GM19351 (cell line): ENCODE measurements around the gene KRT76.
"Not testable (repeated sequence)": the region's sequence is repeated elsewhere in the genome, so short reads cannot be mapped to it uniquely, and the experiment has no call there.

Experiments
- ATAC-seq: cut with Tn5 transposase; IDR thresholded peaks from one replicate; pipeline ENCODE4 v1.9.1; 2021; ENCODE audit warnings: mild to moderate bottlenecking, moderate library complexity; ENCODE audit not compliant: unreplicated experiment

KRT76 gene

DNA sequence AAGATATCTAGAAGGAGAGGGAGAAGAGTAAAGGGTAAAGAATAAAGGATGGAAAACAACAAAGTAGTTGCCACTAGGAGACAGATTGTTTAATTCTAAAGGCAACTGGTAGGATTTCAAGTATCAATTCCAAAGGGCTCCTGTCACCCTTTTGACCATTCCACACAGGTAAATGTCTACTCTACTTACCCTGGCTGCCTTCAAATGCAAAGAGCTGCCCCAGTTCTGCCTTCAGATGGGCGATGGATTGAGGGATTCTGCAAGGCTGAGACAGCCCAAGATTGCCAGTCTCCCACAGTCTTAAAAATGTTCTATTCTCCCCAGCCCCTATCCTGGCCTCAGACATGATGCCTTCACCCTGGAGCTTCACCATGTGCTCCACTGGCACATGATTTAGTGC lies 11.4 kb downstream of the KRT76 start:
- no peak for ATAC-seq

DNA sequence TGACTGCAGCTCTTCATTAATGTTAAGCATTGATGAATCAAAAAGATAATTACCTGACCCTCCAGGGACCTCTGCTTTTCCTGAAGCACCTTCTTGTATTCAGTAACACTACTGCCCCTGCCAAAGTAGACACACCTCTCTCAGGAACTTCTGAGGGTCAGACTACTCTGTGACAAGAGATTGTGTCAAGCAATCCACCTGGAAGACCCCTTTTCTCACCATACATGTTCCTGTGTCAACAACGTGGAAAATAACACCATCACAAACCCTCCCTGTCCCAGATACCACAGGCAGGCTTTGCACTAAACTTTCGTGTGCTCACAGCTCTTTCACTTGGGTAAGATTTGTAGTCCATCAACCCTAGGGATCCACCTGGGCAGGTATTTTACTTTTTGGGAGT lies 13.2 kb downstream of the KRT76 start:
- ATAC-seq, result no peak

DNA sequence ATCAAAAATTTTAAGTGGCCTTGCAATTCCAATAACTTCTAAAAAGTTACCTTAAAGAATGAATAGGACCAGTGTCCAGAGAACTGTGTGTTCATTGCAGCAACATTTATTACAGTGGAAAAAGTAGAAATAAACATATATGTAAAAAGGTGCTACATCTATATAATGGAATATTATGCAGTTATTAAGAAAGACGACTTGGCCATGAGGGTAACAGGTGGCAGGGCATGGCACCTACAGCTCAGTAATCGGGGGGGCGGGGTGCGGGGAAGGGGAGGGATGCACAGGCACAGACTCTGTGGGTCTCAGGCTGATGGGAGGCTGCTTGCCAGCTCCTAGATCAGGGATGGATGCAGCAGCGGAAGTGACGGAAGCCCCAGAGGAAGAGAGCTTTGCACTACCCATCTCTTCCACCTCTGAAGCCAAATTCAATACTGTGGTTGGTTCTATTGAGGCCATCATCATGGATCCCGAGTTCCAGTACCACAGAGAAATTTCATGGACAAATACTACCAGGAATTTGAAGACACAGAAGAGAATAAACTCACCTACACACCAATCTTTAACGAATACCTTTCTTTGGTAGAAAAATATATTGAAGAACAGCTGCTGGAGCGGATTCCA lies 14.0 kb downstream of the KRT76 start:
- ATAC-seq, result no peak

DNA sequence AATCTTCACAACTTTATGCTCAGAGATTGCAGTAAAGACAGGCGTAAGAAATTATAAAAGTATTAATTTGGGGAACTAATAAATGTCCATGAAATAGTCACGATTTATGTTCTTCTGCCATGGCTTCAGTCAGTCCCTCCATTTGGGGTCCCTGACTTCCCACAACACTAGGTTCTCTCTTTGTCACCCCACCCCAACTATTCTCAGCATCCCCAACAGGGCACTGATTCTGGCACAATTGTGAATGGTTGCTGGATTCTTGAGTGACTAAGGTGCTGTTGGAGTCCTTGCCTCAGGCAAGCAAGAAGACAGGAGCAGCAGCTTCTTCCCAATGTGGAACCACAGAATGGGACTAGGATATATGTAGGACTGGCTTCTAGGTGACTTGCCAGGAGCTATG lies 15.3 kb downstream of the KRT76 start:
- no peak for ATAC-seq

DNA sequence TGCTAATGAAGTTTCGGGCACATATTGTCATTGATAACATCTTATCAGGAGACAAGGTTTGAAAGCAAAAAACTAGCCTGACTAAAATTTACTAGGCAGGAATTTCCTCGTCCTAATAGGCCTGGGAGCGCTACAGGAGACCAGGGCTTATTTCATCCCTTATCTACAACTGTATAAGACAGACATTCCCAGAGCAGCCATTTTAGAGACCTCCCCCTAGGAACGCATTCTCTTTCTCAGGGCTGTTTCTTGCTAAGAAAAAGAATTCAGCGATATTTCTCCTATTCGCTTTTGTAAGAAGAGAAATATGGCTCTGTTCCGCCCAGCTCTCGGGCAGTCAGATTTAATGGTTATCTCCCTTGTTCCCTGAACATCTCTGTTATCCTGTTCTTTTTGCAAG lies 15.9 kb downstream of the KRT76 start:
- not testable (repeated sequence) for ATAC-seq

DNA sequence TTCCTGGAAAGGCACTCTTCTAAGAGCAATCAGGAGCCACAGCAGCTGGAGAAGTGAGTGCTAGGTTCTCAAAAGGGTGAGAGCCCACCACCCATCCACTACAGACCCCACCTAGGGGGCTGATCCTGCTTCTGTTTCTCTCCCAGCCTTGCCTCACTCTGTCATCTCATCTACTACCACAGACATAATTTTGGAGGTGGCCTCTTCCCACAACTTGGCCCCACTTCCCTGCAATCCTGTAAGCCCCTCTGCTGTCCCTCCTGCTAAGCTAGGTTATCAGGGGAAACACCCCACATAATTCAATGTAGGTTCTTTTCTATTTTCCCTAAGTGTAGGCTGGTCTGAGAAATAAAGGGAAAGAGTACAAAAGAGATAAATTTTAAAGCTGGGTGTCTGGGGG lies 16.5 kb downstream of the KRT76 start:
- ATAC-seq, result no peak

DNA sequence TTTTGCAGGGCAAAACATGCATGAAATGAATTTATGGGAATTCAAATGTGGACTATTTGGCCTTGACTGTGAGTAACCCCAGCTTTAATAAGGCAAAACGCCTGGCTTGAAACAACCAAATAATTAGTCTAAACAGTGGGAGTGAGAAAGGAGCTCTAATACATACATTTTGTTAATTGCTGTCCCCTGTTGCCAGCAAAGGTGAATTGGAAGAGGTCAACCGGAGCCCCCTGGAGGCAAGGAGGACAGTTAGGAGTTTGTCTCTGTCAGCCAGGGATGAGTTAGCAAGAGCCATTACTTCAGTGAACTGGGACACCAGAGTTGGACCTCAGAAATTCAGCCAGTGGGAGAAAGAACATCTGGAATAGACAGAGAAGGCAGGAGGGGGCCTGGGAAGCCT lies 17.4 kb downstream of the KRT76 start:
- no peak for ATAC-seq

DNA sequence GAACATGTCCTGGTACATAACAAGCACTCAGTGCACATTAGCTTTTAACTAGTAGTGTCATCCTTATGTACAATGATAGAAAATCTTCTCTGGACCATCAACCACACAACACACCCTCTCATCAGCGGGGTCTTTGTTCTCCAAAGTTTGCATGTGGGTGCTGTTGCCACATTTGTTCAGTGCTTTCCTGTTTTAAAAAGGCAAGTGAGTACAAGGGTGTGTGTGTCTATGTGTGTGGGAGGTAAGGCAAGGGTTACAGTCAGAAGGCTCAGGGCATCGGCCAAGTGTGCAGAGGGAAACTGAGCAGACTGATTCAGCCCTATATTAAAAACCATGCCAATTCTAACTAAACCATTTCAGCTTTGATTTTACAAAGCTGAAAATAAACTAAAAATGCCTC lies 17.9 kb downstream of the KRT76 start:
- no peak for ATAC-seq

DNA sequence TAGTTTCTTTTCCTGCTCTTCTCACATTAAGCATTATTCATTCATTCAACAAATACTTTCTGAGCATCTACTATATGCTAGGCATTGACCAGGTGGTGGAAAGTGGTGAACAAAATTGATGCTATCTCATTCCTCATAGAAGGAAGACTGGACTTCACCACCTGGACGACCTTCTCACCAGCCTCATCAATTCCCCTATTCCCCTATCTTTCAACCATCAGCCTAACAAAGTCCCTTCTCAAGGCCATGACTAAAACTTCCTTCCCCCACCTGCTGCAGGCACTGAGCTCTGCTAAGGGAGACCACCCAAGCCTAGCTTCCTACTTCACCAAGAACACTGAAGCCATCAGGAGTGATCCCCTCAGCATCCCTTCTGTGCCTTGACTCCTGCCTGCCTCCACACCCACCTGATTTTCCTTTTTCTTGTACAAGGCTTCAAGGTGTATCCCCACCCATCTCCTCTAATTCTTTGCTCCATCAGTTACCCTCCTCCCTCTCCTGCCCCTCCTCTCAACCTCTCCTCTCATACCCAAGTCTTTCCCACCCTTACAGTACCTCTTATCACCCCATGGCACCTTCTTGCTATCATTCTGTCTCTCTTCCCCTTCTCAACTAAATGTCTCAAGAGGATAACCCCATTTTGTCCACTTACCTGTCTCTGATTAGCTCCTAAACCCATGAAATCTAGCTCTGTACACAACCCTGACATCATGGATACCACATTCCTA lies 19.5 kb downstream of the KRT76 start:
- no peak for ATAC-seq

DNA sequence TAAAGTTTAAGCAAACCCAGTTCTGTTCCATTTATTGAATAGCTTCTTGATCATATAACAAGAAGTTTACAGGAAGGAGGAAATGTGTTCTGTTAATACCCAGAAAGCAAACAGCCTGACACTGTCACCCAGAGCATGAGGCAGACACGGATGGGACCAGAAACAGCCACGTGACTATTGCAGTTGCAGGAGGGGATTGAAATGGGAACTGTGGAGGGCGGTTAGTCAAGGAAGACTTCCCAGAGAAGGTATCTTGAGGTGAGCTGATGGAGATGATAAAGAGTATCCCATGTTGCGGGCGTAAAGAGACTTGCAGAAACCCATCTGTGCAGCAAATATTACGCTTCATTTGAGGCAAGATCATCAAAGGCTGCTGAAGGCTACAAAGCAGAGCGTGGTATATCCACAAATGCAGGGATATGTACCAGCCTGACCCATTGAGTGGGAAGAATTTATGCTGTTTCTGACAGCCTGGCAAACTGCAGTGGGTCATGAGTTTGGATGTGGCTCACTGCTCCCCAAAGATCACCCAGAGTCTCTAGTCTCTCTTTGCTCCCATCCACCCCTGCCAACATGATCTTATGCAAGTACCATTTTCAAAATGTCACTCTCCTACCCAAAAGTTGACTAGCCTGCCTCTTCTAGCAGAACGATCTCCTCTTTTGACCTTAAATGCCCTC lies 20.7 kb downstream of the KRT76 start:
- ATAC-seq, result no peak

DNA sequence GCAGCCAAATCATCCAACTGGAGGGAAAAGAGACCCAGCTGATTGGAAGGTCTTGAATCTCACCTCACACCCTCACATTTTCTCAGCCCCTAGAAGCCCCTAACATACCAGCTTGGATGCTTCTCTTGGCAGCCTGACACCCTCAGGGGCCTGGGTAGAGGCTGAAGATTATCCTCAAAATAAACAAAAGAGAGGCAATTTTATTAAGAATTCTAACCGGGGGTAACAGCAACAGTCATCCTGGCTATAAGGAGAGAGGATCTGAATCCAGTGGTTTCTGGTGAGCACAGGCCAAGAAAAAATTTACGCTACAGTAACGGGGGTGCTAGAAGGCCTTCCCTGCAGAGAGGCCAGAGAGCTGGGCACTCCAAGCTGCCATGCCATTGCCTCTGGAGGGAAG lies 21.6 kb downstream of the KRT76 start:
- no peak for ATAC-seq

DNA sequence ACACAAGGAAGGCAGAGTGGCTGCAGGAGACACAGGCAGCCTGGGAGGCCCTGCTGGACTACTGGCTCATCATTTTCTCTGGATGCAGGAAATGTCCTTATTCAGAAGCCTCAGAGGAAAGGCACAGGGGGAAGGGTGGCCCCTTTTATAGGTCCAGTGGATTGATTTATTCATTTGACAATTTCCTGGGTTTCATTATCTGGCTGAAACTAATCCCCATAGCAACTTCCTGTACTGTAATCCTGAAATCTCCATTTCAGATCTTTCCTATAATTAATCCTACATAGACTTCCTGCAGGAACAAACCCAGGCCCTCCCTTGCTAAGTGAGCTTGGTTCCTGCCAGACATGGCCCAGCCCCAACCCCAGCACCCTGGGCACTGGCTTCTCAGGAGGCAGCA lies 23.0 kb downstream of the KRT76 start:
- ATAC-seq, result no peak

DNA sequence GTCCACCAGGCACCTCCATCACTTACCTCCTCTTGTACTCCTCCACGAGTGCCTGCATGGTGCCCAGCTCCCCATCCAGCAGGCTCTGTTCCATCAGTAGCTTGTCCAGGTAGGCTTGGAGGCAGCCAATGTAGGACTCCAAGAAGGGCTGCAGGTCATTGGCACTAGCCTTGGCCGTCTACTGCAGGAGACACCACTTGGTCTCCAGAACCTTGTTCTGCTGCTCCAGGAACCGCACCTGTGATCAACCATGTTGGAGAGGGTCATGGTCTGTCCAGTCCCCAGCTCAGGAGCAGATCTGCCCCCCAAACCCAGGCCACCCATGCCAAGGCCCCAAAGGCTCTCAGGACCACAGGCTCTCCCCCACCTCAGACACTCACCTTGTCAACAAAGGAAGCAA lies 23.9 kb downstream of the KRT76 start:
- ATAC-seq, result no peak

DNA sequence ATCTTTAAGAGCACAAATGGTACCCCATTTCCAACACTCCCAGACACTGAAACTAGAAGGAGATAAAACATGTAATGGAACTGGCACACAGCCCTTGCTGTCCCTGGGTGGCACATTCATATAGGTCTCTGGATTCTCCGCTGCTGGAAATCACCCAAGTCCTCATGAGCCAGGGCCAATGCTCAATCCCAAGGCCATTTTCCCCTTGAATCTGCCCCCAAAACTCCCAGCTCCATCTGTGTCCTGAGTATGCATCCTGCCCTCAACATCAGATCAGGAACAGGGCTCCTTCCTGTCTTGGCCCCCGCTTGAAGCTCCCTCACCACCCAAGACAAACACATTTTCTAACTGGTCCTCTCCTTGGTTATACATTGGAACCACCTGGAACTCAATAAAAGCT lies 24.6 kb downstream of the KRT76 start:
- no peak for ATAC-seq

DNA sequence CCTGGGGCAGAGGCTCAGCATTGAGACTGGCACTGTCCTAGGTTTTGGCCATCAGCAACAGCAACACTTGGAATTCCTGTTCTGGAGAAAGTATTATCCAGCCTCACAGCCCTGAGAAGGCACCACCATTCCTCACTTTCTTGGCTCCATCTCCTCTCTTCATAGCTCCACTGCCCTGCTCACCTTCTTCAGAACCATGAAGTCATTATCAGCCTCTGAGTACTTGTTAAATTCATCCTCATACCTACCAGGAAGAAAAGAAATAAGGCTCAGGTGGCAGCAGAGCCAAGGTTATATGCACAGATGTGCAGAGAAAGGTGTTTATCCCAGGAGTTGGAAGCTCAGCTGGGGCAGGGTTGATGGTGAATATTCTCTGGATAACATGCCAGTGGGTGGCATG lies 25.4 kb downstream of the KRT76 start:
- ATAC-seq, result no peak

DNA sequence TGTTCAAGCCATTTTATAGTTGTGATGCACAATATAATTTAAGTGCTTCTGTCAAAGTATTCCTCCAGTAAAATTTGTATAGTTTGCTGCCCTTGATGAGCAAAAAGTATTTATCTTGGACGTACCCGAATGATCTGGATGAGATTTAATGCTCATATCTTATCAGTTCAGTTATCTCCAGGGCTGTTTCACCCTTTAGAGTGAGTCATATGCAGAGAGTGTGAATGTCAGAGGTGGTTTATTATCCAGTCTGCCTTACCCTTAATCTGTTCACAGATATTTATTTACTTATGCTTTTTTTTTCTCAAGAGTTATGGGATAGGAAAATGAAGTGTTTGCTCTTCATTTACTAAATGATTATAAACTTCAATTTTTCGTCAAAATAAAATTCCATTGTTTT lies 26.6 kb downstream of the KRT76 start:
- ATAC-seq, result not testable (repeated sequence)

DNA sequence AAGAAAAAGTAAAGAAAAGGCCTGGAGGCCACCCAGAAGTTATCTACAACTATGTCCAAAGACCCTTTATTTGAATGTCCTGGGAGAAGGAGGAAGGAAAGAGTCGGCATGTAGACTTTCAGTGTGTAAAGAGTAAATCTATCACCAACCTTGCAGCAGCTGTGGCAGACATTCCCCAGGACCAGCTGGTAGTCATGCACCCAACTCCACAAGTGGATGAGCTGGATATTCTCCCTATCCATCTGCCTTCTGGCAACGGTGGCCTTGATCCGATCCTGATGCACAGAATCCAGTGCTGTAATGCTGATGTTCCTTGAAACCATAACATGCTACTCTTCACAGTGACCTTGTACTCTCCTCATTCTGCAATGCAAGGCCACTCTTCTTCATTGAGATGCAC lies 27.3 kb downstream of the KRT76 start:
- no peak for ATAC-seq

DNA sequence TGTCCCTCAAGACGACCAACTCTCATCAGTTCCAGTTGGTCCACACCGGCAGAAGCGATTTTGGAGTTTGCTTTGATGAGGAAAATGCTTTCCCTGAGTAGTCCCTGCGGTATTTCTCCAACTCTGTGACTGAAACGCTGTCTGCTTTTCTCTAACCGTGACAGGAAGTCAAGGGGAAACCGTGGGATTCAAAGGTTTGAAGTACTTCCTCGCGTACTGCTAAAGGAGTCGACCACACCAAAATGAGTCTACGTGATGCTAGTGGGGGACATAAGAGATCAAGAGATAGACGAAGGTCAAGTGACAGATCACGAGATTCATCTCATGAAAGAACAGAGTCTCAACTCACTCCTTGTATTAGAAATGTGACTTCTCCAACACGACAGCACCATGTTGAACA lies 28.6 kb downstream of the KRT76 start:
- no peak for ATAC-seq

DNA sequence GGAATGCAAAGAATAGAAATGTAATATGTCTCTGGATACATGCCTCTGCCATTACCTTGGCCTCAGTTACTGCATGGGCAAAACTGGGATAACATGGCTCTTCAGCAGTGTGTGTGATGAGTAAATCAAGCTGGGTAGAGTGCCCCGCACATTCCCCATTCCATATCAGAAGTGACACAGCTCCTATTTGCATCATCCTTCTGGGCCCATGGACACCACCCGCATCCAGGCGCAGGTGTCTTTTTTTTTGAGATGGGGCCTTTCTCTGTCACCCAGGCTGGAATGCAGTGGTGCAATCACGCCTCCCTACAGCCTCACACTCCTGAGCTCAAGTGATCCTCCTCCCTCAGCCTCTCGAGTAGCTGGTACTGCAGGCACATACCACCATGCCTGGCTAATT lies 31.6 kb downstream of the KRT76 start:
- ATAC-seq, result no peak

DNA sequence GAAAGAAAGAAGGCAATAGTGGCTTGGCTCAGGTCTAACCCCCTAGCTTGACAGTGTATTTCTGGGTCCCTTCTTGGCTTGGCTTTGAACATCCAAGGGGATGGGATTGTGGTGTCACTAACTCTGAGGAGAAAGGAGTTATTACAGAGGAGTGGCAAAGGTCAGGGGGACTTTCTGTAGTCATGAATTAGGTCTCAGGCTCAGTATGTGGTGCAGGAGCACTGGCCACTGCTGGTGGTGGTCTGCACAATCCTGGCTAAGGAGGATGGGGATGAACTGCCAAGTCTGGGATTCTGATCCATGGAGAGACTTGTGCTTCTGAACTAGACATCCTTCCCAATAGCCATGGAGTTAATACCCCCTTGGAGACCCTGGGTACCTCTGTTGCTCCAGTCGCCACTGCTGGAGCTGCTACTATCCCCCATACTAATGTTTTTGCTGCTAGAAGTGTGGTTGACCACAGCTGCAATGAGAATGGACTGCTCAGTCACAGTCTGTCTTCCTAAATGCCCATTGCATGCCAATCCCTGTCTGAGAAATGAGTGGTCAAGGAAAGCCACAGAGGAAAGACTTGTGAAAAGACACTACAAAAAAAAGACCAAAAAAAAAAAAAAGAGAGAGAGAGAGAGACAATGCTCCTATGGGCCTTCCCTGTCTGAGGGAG lies 32.5 kb downstream of the KRT76 start:
- ATAC-seq, result no peak

DNA sequence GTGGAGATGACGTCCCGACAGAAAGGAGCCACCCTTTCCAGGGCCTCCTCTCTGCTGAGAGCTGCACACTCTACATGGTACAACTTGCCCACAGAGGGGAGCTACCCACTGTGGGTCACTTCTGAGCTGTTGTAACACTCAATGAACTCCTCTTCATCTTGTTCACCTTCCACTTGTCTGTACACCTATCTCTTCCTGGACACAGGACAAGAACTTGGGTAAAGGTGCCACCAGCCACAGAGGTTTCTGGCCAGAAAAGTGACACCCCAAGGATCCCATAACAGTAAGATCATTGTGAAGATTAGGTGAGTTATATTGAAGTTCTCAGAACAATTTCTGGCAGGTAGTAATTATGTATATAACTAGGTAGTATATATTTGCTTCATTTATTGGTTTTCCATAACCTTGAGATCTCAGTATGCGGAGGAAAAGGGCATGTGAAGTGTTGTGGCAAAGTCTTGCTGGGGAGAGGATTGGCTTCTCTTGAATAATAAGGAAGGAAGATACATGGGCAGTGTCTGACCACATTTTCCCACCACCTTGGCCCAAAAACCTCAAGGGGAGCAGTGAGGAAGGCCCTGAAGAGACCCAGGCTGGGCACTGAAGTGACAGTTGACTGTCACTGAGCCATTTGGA lies 34.2 kb downstream of the KRT76 start:
- ATAC-seq, result no peak
